OCI-LY1 (cell line): ENCODE measurements around the gene USH1C.

Experiments
- CTCF ChIP-seq: fragments of 200-600 bp; sonication (generic), shearing (Covaris generic); IDR thresholded peaks from 2 replicates; pipeline ENCODE4 v1.5.1; 2017; ENCODE audit warnings: mild to moderate bottlenecking, antibody characterized with exemption, low read length, moderate library complexity, mixed read lengths
- EZH2 ChIP-seq: fragments of 200-600 bp; sonication (generic), shearing (Covaris generic); IDR thresholded peaks from 2 replicates; pipeline ENCODE4 v1.8.0; 2017; ENCODE audit warnings: borderline replicate concordance, mixed run types, mild to moderate bottlenecking, antibody characterized with exemption, low read length, moderate library complexity, mixed read lengths

- no peak for TF ChIP-seq CTCF
- TF ChIP-seq EZH2, result no peak
Observed at GRCh38 chr11:17581036-17581731, 37.0 kb upstream of the USH1C start.
